Progenitor cell of endocrine pancreas (in vitro differentiated cells): ENCODE results near the gene FAM110A. TPM values are rescaled to one million over a fixed set of nuclear protein-coding genes. Genes with fewer than 3 reads are reported as not detected.

Experiments used
- DNase-seq: peaks from one replicate; pipeline ENCODE4 v3.0.0; 2021; ENCODE audit warnings: low spot score; ENCODE audit not compliant: unreplicated experiment
- H3K27ac Mint-ChIP-seq: 2 replicates; pipeline ENCODE4 v1.8.0; 2021; ENCODE audit warnings: mild to moderate bottlenecking, moderate library complexity, mixed read lengths
- H3K27me3 Mint-ChIP-seq: 2 replicates; pipeline ENCODE4 v1.8.0; 2021; ENCODE audit warnings: mixed read lengths
- H3K36me3 Mint-ChIP-seq: 2 replicates; pipeline ENCODE4 v1.8.0; 2022; ENCODE audit warnings: mixed read lengths; ENCODE audit not compliant: insufficient read depth
- H3K4me1 Mint-ChIP-seq: 2 replicates; pipeline ENCODE4 v1.8.0; 2021; ENCODE audit warnings: low read depth, mixed read lengths
- H3K4me3 Mint-ChIP-seq: 2 replicates; pipeline ENCODE4 v1.8.0; 2021; ENCODE audit warnings: low read depth, mild to moderate bottlenecking, moderate library complexity, mixed read lengths
- H3K9me3 Mint-ChIP-seq: 2 replicates; pipeline ENCODE4 v1.8.0; 2021; ENCODE audit warnings: low read depth, mixed read lengths
- total RNA-seq: library from RNA; stranded (reverse); gene quantifications from 2 replicates; pipeline ENCODE4 v1.2.1, GENCODE V29; 2021
- TF ChIP-seq, protein P1 (sequence below): fragments of 200-600 bp; sonication (generic); IDR thresholded peaks from one replicate; pipeline ENCODE4 v1.5.0; 2021; ENCODE audit warnings: antibody characterized with exemption, mild to moderate bottlenecking; ENCODE audit not compliant: unreplicated experiment

The FAM110A gene
- total RNA-seq, 1 donor from 2014 or later = 17.4 TPM

DNA sequence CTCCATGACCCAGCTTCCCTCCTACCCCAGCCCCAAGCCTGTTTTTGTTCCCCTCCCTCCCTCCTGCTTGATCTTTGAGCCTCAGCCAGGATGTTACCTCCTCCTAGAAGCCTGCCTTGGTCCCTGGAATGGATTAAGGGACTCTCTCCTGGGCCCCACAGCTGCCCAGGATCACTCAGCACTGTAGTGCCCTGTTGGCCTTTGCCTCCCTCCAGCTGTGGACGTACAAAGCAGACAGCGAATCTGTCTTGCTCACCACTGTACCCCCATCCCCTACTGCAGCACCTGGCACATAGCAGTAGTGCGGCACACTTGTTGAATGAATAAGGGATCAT, 11.8 kb upstream of the FAM110A start:
- no peak overlapping the region for H3K27ac Mint-ChIP-seq

GRCh38 chr20:822651-823573, 10.6 kb upstream of the FAM110A start:
- Mint-ChIP-seq H3K27me3 (peaks cover 4% of the 10 kb centered on the region), H3K4me1 (peaks cover 6% of the 10 kb centered on the region), H3K4me3 (no peak overlapping the region), H3K36me3 (no peaks in the 10 kb centered on the region), H3K9me3 (no peaks in the 10 kb centered on the region), H3K27ac (no peak overlapping the region)
- DNase-seq = no peak
- TF ChIP-seq, protein P1, sequence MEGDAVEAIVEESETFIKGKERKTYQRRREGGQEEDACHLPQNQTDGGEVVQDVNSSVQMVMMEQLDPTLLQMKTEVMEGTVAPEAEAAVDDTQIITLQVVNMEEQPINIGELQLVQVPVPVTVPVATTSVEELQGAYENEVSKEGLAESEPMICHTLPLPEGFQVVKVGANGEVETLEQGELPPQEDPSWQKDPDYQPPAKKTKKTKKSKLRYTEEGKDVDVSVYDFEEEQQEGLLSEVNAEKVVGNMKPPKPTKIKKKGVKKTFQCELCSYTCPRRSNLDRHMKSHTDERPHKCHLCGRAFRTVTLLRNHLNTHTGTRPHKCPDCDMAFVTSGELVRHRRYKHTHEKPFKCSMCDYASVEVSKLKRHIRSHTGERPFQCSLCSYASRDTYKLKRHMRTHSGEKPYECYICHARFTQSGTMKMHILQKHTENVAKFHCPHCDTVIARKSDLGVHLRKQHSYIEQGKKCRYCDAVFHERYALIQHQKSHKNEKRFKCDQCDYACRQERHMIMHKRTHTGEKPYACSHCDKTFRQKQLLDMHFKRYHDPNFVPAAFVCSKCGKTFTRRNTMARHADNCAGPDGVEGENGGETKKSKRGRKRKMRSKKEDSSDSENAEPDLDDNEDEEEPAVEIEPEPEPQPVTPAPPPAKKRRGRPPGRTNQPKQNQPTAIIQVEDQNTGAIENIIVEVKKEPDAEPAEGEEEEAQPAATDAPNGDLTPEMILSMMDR = no peak

More for the DNA sequence above, 11.8 kb upstream of the FAM110A start:
- Mint-ChIP-seq H3K9me3 (no peaks in the 10 kb centered on the region), H3K4me3 (no peak overlapping the region), H3K4me1 (peaks cover 6% of the 10 kb centered on the region), H3K27me3 (peaks cover 4% of the 10 kb centered on the region), H3K36me3 (no peaks in the 10 kb centered on the region)
- TF ChIP-seq, protein P1 = no peak
- DNase-seq = no peak

GRCh38 chr20:823574-823902, 10.0 kb upstream of the FAM110A start:
- H3K27ac Mint-ChIP-seq = no peak overlapping the region
- peaks cover 6% of the 10 kb centered on the region for H3K4me1 Mint-ChIP-seq

GRCh38 chr20:824490-824889, 9.0 kb upstream of the FAM110A start:
- H3K4me3 Mint-ChIP-seq = no peak overlapping the region
- no peaks in the 10 kb centered on the region for H3K9me3 Mint-ChIP-seq
- peaks cover 4% of the 10 kb centered on the region for H3K27me3 Mint-ChIP-seq
- no peak for DNase-seq
- no peak overlapping the region for H3K27ac Mint-ChIP-seq
- H3K36me3 Mint-ChIP-seq = no peaks in the 10 kb centered on the region
- TF ChIP-seq, protein P1 = no peak
- H3K4me1 Mint-ChIP-seq = peaks cover 11% of the 10 kb centered on the region

More at GRCh38 chr20:823574-823902, 10.0 kb upstream of the FAM110A start:
- H3K36me3 Mint-ChIP-seq = no peaks in the 10 kb centered on the region
- no peaks in the 10 kb centered on the region for H3K9me3 Mint-ChIP-seq
- H3K4me3 Mint-ChIP-seq = no peak overlapping the region
- TF ChIP-seq, protein P1 = no peak
- no peak for DNase-seq
- H3K27me3 Mint-ChIP-seq = peaks cover 4% of the 10 kb centered on the region

GRCh38 chr20:824916-825315, 8.6 kb upstream of the FAM110A start:
- Mint-ChIP-seq H3K9me3 (no peaks in the 10 kb centered on the region), H3K36me3 (no peaks in the 10 kb centered on the region), H3K4me3 (no peak overlapping the region), H3K27me3 (peaks cover 4% of the 10 kb centered on the region), H3K27ac (no peak overlapping the region), H3K4me1 (peaks cover 11% of the 10 kb centered on the region)
- TF ChIP-seq, protein P1 = no peak
- no peak for DNase-seq
